PC-9 (cell line): ENCODE data around the gene EGR4. TPM values are rescaled to one million over a fixed set of nuclear protein-coding genes. Genes with fewer than 3 reads are reported as not detected.

Experiments used
- BruUV-seq: library from RNA; stranded (reverse); fragments of 400-500 nt; replicated peaks from 2 replicates; lab custom pipeline; 2021; lab: Mats Ljungman, UMichigan
- CTCF ChIA-PET: fragments of 300-600 bp; sonication (Branson Sonifier 250); formaldehyde crosslinking; loops from one replicate; lab custom pipeline; 2022; ENCODE audit warnings: antibody characterized with exemption; lab: Charles Lee
- POLR2A ChIA-PET: fragments of 300-600 bp; sonication (Branson Sonifier 250); formaldehyde crosslinking; loops from one replicate; lab custom pipeline; 2022; ENCODE audit warnings: antibody characterized with exemption; ENCODE audit not compliant: unreplicated experiment; lab: Charles Lee
- DNase-seq, 2 experiments: peaks; one replicate each; pipeline versions ENCODE4 v3.0.0 to v3.0.0-alpha.2; 2015 to 2022; ENCODE audit warnings: mixed read lengths in 1 of 2
- H2AFZ ChIP-seq: fragments of 200-600 bp; sonication (generic); 2 replicates; pipeline ENCODE4 v1.8.1; 2017; ENCODE audit warnings: antibody characterized with exemption
- H3F3A ChIP-seq: fragments of 200-600 bp; sonication (generic); 2 replicates; pipeline ENCODE4 v1.8.1; 2017; ENCODE audit warnings: antibody characterized with exemption, mild to moderate bottlenecking, low read depth; ENCODE audit not compliant: insufficient read depth
- H3K27ac ChIP-seq: fragments of 200-600 bp; sonication (generic); 2 replicates; pipeline ENCODE4 v1.6.1; 2016; ENCODE audit warnings: mixed run types
- H3K27me3 ChIP-seq: fragments of 200-600 bp; sonication (generic); 2 replicates; pipeline ENCODE4 v1.6.1; 2016; ENCODE audit warnings: low read depth, mixed run types; ENCODE audit not compliant: insufficient read depth
- H3K36me3 ChIP-seq: fragments of 200-600 bp; sonication (generic); 2 replicates; pipeline ENCODE4 v1.6.1; 2016; ENCODE audit warnings: low read depth, mixed run types
- H3K4me1 ChIP-seq: fragments of 200-600 bp; sonication (generic); replicated peaks from 2 replicates; pipeline ENCODE4 v1.6.1; 2016; ENCODE audit warnings: mixed run types; ENCODE audit not compliant: insufficient read depth
- H3K4me2 ChIP-seq: fragments of 200-600 bp; sonication (generic); 2 replicates; pipeline ENCODE4 v1.6.1; 2017; ENCODE audit warnings: mixed run types
- H3K4me3 ChIP-seq: fragments of 200-600 bp; sonication (generic); 2 replicates; pipeline ENCODE4 v1.6.1; 2016; ENCODE audit warnings: mixed run types
- H3K79me2 ChIP-seq: fragments of 200-600 bp; sonication (generic); 2 replicates; pipeline ENCODE4 v1.6.1; 2017; ENCODE audit warnings: low read depth, mixed run types
- H3K9me2 ChIP-seq: fragments of 200-600 bp; sonication (generic); 2 replicates; pipeline ENCODE4 v1.8.1; 2017; ENCODE audit warnings: mild to moderate bottlenecking; ENCODE audit not compliant: insufficient read depth
- H3K9me3 ChIP-seq: fragments of 200-600 bp; sonication (generic); 2 replicates; pipeline ENCODE4 v1.8.1; 2016; ENCODE audit warnings: low read depth; ENCODE audit not compliant: insufficient read depth
- H4K20me1 ChIP-seq: fragments of 200-600 bp; sonication (generic); 2 replicates; pipeline ENCODE4 v1.8.1; 2017; ENCODE audit not compliant: insufficient read depth
- CTCF ChIP-seq: fragments of 200-600 bp; sonication (generic); conservative IDR thresholded peaks from 2 replicates; pipeline ENCODE4 v1.6.1; 2017; ENCODE audit warnings: mixed run types, antibody characterized with exemption, mild to moderate bottlenecking, moderate library complexity
- EZH2 ChIP-seq: fragments of 200-600 bp; sonication (generic); IDR thresholded peaks from 2 replicates; pipeline ENCODE4 v1.8.0; 2017; ENCODE audit warnings: antibody characterized with exemption, low read depth
- intact Hi-C: fragments of 100-400 bp; cut with micrococcal nuclease; formaldehyde crosslinking; loops from one replicate; pipeline ENCODE4 v1.10.0; 2022; ENCODE audit not compliant: unreplicated experiment
- total RNA-seq: library from RNA; stranded (reverse); gene quantifications from 2 replicates; pipeline ENCODE4 v1.2.3, GENCODE V29; 2021

The EGR4 gene
- total RNA-seq, 1 experiment from 2014 or later: not detected

GRCh38 chr2:73265298-73266060 lies 27.9 kb downstream of the EGR4 start:
- CTCF ChIA-PET: no interaction called here
- H3K4me1 ChIP-seq: no peaks in the 10 kb centered on the region

GRCh38 chr2:73264783-73265182 lies 28.6 kb downstream of the EGR4 start:
- Histone ChIP-seq H3K79me2 (no peaks in the 10 kb centered on the region), H3K9me2 (no peaks in the 10 kb centered on the region), H2AFZ (no peak overlapping the region), H4K20me1 (peaks cover 13% of the 10 kb centered on the region; the same call in 1 of the 2 replicates), H3K4me3 (no peak overlapping the region), H3K27me3 (no peaks in the 10 kb centered on the region), H3K27ac (no peak overlapping the region), H3K4me2 (no peak overlapping the region), H3K4me1 (no peaks in the 10 kb centered on the region), H3F3A (no peaks in the 10 kb centered on the region), H3K9me3 (no peaks in the 10 kb centered on the region), H3K36me3 (peaks cover 3% of the 10 kb centered on the region; the same call in 1 of the 2 replicates)
- POLR2A ChIA-PET: no interaction called here
- CTCF ChIA-PET: no interaction called here
- DNase-seq: no peak
- BruUV-seq: no TSS peak
- intact Hi-C loops: no loop called here
- TF ChIP-seq EZH2 (no peak), CTCF (no peak)

More at GRCh38 chr2:73265298-73266060, 27.9 kb downstream of the EGR4 start:
- intact Hi-C loops: no loop called here
- Histone ChIP-seq H3K4me2 (no peak overlapping the region), H4K20me1 (peaks cover 8% of the 10 kb centered on the region; the same call in 1 of the 2 replicates), H2AFZ (no peak overlapping the region), H3K79me2 (no peaks in the 10 kb centered on the region), H3K27me3 (no peaks in the 10 kb centered on the region), H3K9me3 (no peaks in the 10 kb centered on the region), H3K36me3 (peaks cover 3% of the 10 kb centered on the region; the same call in 1 of the 2 replicates), H3K9me2 (no peaks in the 10 kb centered on the region), H3K4me3 (no peak overlapping the region), H3K27ac (no peak overlapping the region), H3F3A (no peaks in the 10 kb centered on the region)
- no peak for DNase-seq
- POLR2A ChIA-PET: no interaction called here
- TF ChIP-seq CTCF (no peak), EZH2 (no peak)
- BruUV-seq: no TSS peak

- no peaks in the 10 kb centered on the region for H3K4me1 ChIP-seq
- no TSS peak for BruUV-seq
- no peak overlapping the region for H3K4me3 ChIP-seq
- no peaks in the 10 kb centered on the region for H3K27me3 ChIP-seq
- peaks cover 13% of the 10 kb centered on the region; the same call in 1 of the 2 replicates for H4K20me1 ChIP-seq
- H3K9me3 ChIP-seq: no peaks in the 10 kb centered on the region
- H3K27ac ChIP-seq: no peak overlapping the region
- H3K4me2 ChIP-seq: no peak overlapping the region
- TF ChIP-seq EZH2: no peak
- ChIA-PET CTCF (no interaction called here), POLR2A (no interaction called here)
- H2AFZ ChIP-seq: no peak overlapping the region
- intact Hi-C loops: no loop called here
- no peak for DNase-seq
- H3K9me2 ChIP-seq: no peaks in the 10 kb centered on the region
- no peaks in the 10 kb centered on the region for H3K79me2 ChIP-seq
- peaks cover 3% of the 10 kb centered on the region; the same call in 1 of the 2 replicates for H3K36me3 ChIP-seq
- H3F3A ChIP-seq: no peaks in the 10 kb centered on the region
These were observed 29.1 kb downstream of the EGR4 start for GRCh38 chr2:73264332-73264606.
